GM19351 (cell line): ENCODE data around the gene USP10.

Experiments
- ATAC-seq: cut with Tn5 transposase; IDR thresholded peaks from one replicate; pipeline ENCODE4 v1.9.1; 2021; ENCODE audit warnings: mild to moderate bottlenecking, moderate library complexity; ENCODE audit not compliant: unreplicated experiment

Gene USP10

GRCh38 chr16:84699712-84700445, at the start of gene USP10:
USP10 (plus strand) TSS chr16:84700000; CDS start chr16:84700091, 91 bp downstream.
- ATAC-seq = peak; percentile 73

- no peak for ATAC-seq
These were observed 49.5 kb upstream of the USP10 start for GRCh38 chr16:84650062-84650991.

GRCh38 chr16:84652566-84652965, 47.2 kb upstream of the USP10 start:
- ATAC-seq = no peak

GRCh38 chr16:84654238-84654637, 45.6 kb upstream of the USP10 start:
- ATAC-seq = no peak

GRCh38 chr16:84654998-84655397, 44.8 kb upstream of the USP10 start:
- ATAC-seq = no peak

- no peak for ATAC-seq
These were observed 43.2 kb upstream of the USP10 start for GRCh38 chr16:84656649-84657048.

GRCh38 chr16:84657229-84657837, 42.5 kb upstream of the USP10 start:
- ATAC-seq = no peak

- no peak for ATAC-seq
These were observed 41.1 kb upstream of the USP10 start for GRCh38 chr16:84658690-84659089.

- ATAC-seq = no peak
These were observed 40.0 kb upstream of the USP10 start for GRCh38 chr16:84659656-84660300.

- ATAC-seq = no peak
These were observed 38.8 kb upstream of the USP10 start for GRCh38 chr16:84660973-84661372.

- no peak for ATAC-seq
These were observed 38.3 kb upstream of the USP10 start for GRCh38 chr16:84661418-84662060.

GRCh38 chr16:84662471-84662870, 37.3 kb upstream of the USP10 start:
- no peak for ATAC-seq

- ATAC-seq = peak; percentile 91
These were observed 36.2 kb upstream of the USP10 start for GRCh38 chr16:84663433-84664101.

- no peak for ATAC-seq
These were observed 34.4 kb upstream of the USP10 start for GRCh38 chr16:84665359-84665758.

- ATAC-seq = no peak
These were observed 34.0 kb upstream of the USP10 start for GRCh38 chr16:84665843-84666242.

- no peak for ATAC-seq
These were observed 32.0 kb upstream of the USP10 start for GRCh38 chr16:84667600-84668309.

GRCh38 chr16:84670063-84670462, 29.7 kb upstream of the USP10 start:
- no peak for ATAC-seq

- ATAC-seq = no peak
These were observed 27.3 kb upstream of the USP10 start for GRCh38 chr16:84672276-84673202.
